ENCODE data around the gene PACS2.
"Not testable (repeated sequence)": the region's sequence is repeated elsewhere in the genome, so short reads cannot be mapped to it uniquely, and the experiment has no call there.

The PACS2 gene

GRCh38 chr14:105275267-105275946, 39.1 kb upstream of the PACS2 start:
- H3K27ac ChIP-seq: no peak overlapping the region
- no peaks in the 10 kb centered on the region for H3K36me3 ChIP-seq (ENCODE audit: insufficient read depth)
- TF ChIP-seq, protein P1, sequence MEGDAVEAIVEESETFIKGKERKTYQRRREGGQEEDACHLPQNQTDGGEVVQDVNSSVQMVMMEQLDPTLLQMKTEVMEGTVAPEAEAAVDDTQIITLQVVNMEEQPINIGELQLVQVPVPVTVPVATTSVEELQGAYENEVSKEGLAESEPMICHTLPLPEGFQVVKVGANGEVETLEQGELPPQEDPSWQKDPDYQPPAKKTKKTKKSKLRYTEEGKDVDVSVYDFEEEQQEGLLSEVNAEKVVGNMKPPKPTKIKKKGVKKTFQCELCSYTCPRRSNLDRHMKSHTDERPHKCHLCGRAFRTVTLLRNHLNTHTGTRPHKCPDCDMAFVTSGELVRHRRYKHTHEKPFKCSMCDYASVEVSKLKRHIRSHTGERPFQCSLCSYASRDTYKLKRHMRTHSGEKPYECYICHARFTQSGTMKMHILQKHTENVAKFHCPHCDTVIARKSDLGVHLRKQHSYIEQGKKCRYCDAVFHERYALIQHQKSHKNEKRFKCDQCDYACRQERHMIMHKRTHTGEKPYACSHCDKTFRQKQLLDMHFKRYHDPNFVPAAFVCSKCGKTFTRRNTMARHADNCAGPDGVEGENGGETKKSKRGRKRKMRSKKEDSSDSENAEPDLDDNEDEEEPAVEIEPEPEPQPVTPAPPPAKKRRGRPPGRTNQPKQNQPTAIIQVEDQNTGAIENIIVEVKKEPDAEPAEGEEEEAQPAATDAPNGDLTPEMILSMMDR (conservative IDR thresholded peaks at IDR 0.05; ENCODE audit: low read depth, low read length): no peak
- H3K4me2 ChIP-seq: no peak overlapping the region
- no peaks in the 10 kb centered on the region for H4K20me1 ChIP-seq (ENCODE audit: insufficient read depth)
- no peak overlapping the region for H2AFZ ChIP-seq (ENCODE audit: low read depth)
- H3K4me3 ChIP-seq (IDR thresholded peaks at IDR 0.05; ENCODE audit: insufficient read depth, low read depth, low read length): no peak overlapping the region
- no peaks in the 10 kb centered on the region for H3K79me2 ChIP-seq (ENCODE audit: insufficient read depth, low read depth)
- no peaks in the 10 kb centered on the region for H3K4me1 ChIP-seq (ENCODE audit: low read depth, poor library complexity, severe bottlenecking)
- H3K27me3 ChIP-seq (ENCODE audit: insufficient read depth, low read depth): no peaks in the 10 kb centered on the region
- no peak overlapping the region for H3K9ac ChIP-seq

- H3K4me3 ChIP-seq (IDR thresholded peaks at IDR 0.05; ENCODE audit: insufficient read depth, low read depth, low read length); H3K27ac ChIP-seq; H3K4me1 ChIP-seq (ENCODE audit: low read depth, poor library complexity, severe bottlenecking); H3K4me2 ChIP-seq; H3K27me3 ChIP-seq (ENCODE audit: insufficient read depth, low read depth); H2AFZ ChIP-seq (ENCODE audit: low read depth); H3K9ac ChIP-seq; H4K20me1 ChIP-seq (ENCODE audit: insufficient read depth); H3K36me3 ChIP-seq (ENCODE audit: insufficient read depth); H3K79me2 ChIP-seq (ENCODE audit: insufficient read depth, low read depth): not testable (repeated sequence)
Observed at GRCh38 chr14:105277448-105277847, 37.1 kb upstream of the PACS2 start.

GRCh38 chr14:105279642-105280361, 34.7 kb upstream of the PACS2 start:
- TF ChIP-seq, protein P1 (conservative IDR thresholded peaks at IDR 0.05; ENCODE audit: low read depth, low read length): no peak
- Histone ChIP-seq H3K9ac (no peak overlapping the region), H3K4me2 (no peak overlapping the region), H3K4me1 (ENCODE audit: low read depth, poor library complexity, severe bottlenecking) (no peaks in the 10 kb centered on the region), H3K27ac (no peak overlapping the region), H3K4me3 (IDR thresholded peaks at IDR 0.05; ENCODE audit: insufficient read depth, low read depth, low read length) (no peak overlapping the region), H3K79me2 (ENCODE audit: insufficient read depth, low read depth) (no peaks in the 10 kb centered on the region), H4K20me1 (ENCODE audit: insufficient read depth) (no peaks in the 10 kb centered on the region), H3K36me3 (ENCODE audit: insufficient read depth) (no peaks in the 10 kb centered on the region), H3K27me3 (ENCODE audit: insufficient read depth, low read depth) (no peaks in the 10 kb centered on the region), H2AFZ (ENCODE audit: low read depth) (no peak overlapping the region)

GRCh38 chr14:105280525-105280924, 34.0 kb upstream of the PACS2 start:
- H3K79me2 ChIP-seq (ENCODE audit: insufficient read depth, low read depth): no peaks in the 10 kb centered on the region
- no peaks in the 10 kb centered on the region for H3K4me1 ChIP-seq (ENCODE audit: low read depth, poor library complexity, severe bottlenecking)
- H3K4me2 ChIP-seq: no peak overlapping the region
- H2AFZ ChIP-seq (ENCODE audit: low read depth): no peak overlapping the region
- H3K9ac ChIP-seq: no peak overlapping the region
- no peak overlapping the region for H3K27ac ChIP-seq
- H3K27me3 ChIP-seq (ENCODE audit: insufficient read depth, low read depth): no peaks in the 10 kb centered on the region
- TF ChIP-seq, protein P1 (conservative IDR thresholded peaks at IDR 0.05; ENCODE audit: low read depth, low read length): no peak
- H3K36me3 ChIP-seq (ENCODE audit: insufficient read depth): no peaks in the 10 kb centered on the region
- H4K20me1 ChIP-seq (ENCODE audit: insufficient read depth): no peaks in the 10 kb centered on the region
- no peak overlapping the region for H3K4me3 ChIP-seq (IDR thresholded peaks at IDR 0.05; ENCODE audit: insufficient read depth, low read depth, low read length)

Measured in KMS-11 (cell line).